T-helper 2 cell (primary cell): ENCODE data around the gene GFY.

Experiments used
- DNase-seq, 5 experiments: peaks; one replicate each; pipeline versions ENCODE4 v3.0.0 to v3.0.0-alpha.2; 2012 to 2022

Gene GFY

DNA sequence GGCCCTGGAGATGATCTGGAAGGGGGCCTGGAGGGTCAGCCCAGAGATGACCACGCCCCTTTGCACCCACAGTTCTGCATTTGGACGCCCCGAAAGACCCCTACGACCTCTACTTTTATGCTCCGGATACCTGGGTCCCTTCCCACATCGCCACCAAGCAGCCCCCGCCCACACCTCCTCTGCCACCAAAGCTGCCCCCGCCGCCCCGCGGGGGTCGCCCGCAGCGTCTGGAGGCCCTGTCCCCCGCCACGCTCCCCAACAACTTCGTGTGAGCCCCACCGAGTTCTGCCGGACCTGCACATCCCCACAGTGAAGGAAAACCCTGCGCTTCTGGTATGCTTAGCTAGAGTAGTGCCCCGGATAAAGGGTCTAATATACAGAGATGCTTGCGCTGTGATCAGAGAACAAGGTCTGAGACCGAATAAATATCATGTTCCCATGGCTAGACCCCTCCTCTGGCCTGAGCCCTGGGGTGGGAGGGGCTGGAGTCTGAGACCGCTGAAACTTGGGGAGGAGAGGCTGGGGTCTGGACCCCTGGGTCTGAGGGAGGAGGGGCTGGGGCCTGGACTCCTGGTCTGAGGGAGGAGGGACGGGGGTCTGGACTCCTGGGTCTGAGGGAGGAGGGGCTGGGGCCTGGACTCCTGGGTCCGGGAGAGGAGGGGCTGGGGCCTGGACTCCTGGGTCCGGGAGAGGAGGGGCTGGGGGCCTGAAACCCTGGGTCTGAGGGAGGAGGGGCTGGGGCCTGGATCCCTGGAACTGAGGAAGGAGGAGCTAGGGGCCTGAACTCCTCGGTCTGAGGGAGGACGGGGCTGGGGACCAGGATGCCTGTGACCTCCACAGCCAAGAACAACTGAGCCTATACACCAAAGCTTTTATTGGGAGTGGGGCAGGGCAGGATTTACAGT lies 3.6 kb downstream of the GFY start:
- no peak for DNase-seq

DNA sequence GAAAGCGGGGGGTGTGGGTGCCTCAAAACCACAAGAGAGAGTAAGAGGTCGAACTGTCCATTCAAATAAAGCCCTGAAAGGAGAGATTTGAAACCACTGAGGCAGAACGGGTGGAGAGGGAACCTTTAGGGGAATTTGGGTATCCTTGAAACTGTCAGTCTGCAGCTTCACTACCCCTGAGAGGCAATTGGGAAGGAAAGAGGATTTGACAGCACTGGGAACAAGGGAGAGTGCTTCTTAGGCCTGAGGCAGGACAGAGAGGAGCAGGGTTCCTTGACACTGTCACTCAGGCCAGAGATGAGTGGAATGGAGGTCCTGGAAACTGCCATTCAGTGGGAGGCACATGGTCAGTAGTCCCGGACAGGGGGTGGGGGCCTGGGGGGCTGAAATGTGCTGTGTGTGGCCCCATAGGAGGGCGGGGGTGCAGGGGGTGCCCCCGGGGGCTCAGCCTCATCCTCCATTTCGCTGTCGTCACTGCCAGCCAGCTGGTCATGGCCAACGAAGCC lies 5.0 kb downstream of the GFY start:
- DNase-seq = no peak

GRCh38 chr19:49430678-49431329 lies 5.6 kb downstream of the GFY start:
- DNase-seq = peak in 1 of 5 experiments; percentile 47

DNA sequence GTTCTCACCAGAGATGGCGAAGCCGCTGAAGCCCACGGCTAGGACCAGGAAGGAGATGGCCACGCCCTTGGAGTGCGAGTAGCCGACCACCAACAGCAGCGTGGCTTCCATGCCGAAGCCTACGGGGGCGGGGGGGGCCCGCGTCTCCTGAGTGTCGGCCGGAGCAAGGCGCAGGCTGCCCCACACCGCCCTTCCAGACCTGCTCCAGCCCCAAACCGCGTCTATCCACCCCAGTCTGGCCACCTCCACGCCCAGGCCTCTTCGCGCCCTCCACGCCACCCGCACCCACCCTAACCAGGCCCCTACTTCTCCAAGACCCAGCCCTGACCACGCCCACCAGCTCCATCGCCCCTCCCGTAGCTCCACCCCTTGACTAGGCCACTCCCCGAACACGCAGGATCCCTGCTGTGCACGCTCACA lies 6.2 kb downstream of the GFY start:
- DNase-seq = no peak

- peak in 1 of 5 experiments; percentile 43 for DNase-seq
Observed at GRCh38 chr19:49432141-49433073, 7.2 kb downstream of the GFY start.

GRCh38 chr19:49433240-49433901 lies 8.2 kb downstream of the GFY start:
- DNase-seq = no peak

DNA sequence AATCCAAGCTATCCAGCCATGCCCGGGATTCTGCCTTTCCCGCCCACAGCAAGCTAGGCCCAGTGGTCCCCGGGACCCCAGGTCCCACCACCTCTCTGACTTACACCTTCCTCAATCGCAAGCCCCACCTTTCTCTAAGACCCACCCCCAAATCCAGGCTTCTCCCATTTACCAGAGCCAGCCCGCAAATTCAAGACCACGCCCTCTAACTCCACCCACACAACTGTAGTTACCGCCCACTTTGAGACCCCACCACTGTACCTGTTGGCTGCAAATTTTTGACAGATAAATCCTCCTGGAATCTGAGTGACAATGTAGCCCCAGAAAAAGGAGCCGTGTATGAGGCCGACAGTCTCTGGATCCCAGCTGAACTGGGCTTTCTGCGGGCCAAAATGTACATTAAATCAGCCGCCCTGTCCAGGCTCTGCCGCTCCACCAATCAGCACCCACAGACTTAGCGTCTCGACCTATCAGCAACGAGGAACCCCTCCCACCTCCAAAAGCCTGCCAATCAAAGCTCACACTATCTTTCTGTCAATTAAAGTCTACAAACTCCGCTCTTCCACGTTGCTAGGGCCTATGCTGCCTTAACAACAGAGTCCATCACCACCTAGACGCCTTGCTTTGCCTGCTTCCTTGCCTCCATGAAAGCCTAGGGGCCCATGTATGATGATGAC lies 9.9 kb downstream of the GFY start:
- DNase-seq = no peak

GRCh38 chr19:49435670-49436069 lies 10.5 kb downstream of the GFY start:
- no peak for DNase-seq

GRCh38 chr19:49436381-49437017 lies 11.3 kb downstream of the GFY start:
- DNase-seq = peak in 4 of 5 experiments; percentile 32 to 52 (median 46)

DNA sequence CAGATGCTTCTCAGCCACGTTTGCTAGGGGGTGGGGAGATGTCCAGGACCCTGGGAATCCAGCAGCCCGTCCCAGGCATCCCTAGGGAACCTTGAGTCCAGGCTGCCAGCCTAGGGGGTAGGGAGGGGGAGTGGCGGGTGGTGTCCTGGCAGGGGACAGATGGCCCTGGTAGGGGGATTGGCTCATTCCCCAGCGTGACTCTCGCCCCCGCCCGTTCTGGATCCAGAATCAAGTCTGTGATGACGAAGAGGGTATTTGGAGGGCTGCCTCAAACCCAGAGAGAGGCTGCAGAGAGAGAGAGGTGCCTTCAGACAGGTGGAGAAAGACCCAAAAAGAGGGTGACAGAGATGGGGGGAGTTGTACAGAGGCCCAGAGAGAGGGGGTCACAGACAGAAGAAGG lies 12.0 kb downstream of the GFY start:
- DNase-seq = no peak

DNA sequence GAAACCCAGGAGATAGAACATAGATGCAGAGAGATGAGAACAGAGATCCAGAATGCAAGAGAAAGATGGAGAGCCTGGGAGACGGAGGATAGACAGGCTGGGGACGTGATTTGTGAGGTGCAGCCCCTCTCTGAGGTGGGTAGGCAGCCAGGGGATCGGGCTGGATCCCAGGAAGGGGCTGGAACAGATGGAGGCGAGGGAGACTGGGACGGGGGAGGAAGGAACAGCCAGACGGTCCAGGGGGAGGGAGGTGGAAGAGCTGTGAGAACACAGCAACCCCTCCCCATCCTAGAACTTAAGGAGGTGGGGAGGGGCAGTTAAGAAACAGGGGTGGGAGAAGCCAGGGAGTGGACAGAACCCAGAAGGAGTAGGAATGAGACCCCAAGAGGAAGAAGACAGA lies 13.1 kb downstream of the GFY start:
- no peak for DNase-seq

- no peak for DNase-seq
Observed at GRCh38 chr19:49439836-49440235, 14.6 kb downstream of the GFY start.

DNA sequence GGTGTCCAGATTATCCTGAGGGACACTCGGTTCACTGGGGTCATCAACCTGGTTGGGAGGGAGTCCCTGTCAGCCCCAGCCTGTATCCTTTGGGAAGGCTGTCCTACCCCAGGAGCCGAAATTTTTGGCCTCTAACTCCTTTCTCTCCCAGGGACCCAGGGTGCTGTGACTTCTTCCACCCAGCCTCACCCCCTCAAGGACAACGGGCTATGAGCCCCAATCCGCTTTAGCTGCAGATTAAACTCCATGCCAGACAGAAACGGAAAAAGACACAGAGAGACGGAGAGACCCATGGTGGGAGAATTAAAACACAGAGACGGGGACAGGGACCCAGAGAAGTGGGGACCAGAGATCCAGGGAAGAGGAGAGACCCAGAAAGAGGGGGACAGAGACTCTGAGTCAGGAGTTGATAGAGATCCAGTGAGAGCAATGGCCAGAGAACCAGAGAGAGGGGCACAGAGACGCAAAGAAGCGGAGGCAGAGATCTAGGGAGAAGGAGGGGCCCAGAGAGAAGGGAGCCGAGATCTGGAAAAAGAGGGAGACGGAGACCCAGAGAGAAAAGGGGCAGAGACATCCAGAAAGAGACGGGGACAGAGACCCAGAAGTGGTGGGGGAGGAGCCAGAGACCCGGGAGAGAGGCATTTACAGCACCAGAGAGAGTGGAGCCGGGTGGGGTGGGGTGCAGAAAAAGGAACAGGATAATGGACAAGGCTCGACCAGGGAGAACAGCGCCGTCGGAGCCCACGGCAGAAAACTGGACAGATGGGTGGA lies 15.4 kb downstream of the GFY start:
- no peak for DNase-seq

DNA sequence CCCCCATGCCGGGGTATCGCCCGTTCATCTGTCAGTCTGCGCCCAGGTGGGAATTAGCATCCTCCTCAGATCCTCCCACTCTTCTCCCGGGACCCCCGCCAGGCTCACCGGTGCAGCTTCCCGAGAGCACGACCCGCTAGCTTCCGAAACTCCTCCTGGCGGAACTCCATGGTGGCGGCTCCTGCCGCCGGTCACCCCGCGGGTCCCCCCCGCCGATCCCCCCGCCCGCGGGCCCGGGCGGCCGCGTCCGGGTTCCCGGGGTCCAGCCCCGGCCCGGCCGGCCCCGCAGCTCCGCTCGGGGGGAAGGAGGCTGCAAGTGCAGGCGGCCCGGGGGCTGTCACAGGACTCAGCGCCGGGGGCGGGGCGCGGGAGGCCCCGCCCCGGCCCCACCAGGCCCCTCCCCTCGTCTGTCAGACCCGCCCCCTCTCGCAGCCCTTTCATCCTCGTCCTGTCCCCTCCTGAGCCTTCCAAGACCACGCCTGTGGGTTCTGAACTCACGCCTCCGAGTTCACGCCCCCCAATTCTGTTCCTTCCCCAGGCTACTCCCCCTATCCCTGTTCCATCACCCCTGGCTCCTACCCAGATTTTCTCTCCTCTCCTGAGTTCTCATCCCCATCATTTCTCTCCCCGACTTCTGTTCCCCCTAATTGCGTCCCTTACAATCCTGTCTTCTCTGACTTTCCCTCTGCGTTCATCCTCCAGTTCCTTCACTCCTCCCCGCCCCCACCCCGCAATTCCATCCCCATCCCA lies 16.2 kb downstream of the GFY start, which contains the start of gene SLC17A7:
Gene SLC17A7 (minus strand): TSS at position 318 of the 750 bp plus-strand sequence. CDS start 148 bp downstream, at position 170.
- DNase-seq = peak in 4 of 5 experiments; percentile 23 to 46 (median 38)

DNA sequence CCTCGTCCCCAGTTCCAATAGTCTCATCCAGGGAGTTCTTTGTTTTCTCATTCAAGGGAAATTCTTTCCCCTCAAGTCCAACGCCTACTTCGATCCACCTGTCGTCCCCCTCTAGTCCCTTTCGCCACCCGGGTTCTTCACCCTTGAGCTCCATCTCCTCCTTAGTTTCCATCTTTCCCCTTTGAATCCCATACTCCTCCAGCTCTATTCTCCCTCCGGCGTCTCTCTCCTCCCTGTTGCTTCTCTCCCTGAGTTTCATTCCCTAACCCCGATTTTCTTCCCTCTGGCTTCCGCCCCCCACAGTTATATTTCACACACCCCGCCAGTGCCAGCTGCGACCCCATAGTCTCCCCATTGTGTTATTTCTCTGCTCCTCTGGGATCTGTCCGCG lies 16.8 kb downstream of the GFY start:
- no peak for DNase-seq

GRCh38 chr19:49442354-49442753 lies 17.2 kb downstream of the GFY start:
- DNase-seq = no peak

DNA sequence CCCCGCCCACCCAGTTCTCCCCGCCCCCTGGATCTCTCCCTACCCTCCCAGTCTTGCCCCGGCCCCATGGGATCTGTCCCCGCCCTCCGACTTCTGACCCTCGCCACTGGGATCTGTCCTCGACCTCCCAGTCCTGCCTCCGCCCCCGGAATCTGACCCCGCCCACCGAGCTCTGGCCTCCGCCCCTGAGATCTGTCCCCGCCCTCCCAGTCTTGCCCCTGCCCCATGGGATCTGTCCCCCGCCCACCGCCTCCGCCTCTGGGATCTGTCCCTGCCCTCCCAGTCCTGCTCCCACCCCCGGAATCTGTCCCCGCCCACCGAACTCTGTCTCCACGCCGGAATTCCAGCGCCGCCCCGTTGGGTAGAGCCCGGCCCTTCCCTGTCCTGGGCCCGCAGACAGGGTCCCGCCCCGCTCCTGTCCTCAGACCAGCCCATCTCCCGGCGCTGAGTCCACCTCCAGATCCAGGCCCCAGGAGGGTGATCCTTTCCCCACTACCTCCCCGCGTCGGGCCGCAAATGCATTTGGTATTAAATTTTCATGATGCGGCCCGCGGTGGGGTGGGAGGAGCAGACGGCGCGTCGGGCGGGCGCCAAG lies 17.7 kb downstream of the GFY start:
- DNase-seq = peak in 4 of 5 experiments; percentile 35 to 51 (median 42)

GRCh38 chr19:49443366-49444099 lies 18.3 kb downstream of the GFY start:
- peak; percentile 84 to 95 (median 89) for DNase-seq
